C4-2B (cell line): ENCODE measurements around the gene SPON2.

Experiments
- CTCF ChIP-seq: fragments of 450-650 bp; conservative IDR thresholded peaks from 2 replicates; pipeline ENCODE4 v1.5.1; 2017; ENCODE audit warnings: mild to moderate bottlenecking
- ZFX ChIP-seq: fragments of 450-650 bp; IDR thresholded peaks from 2 replicates; pipeline ENCODE4 v1.6.1; 2017

- TF ChIP-seq CTCF (no peak), ZFX (no peak)
These were observed 814 bp downstream of the SPON2 start for GRCh38 chr4:1171311-1172227.
